Osteoblast (primary cell): ENCODE results near the gene FAM81A. TPM values are rescaled to one million over a fixed set of nuclear protein-coding genes. Genes with fewer than 3 reads are reported as not detected.
A peak's percentile ranks its signal among the peaks of the same experiment; 100 is the strongest.
"Not testable (repeated sequence)": the region's sequence is repeated elsewhere in the genome, so short reads cannot be mapped to it uniquely, and the experiment has no call there.

Source experiments
- DNase-seq: peaks from one replicate; pipeline ENCODE4 v3.0.0; 2011; ENCODE audit warnings: low spot score, mixed read lengths; ENCODE audit not compliant: insufficient read length; ENCODE audit errors: missing footprints
- H2AFZ ChIP-seq: 2 replicates; pipeline ENCODE4 v1.6.0; 2011; ENCODE audit warnings: mild to moderate bottlenecking, low read length
- H3K27ac ChIP-seq: 2 replicates; pipeline ENCODE4 v1.5.1; 2011; ENCODE audit warnings: mild to moderate bottlenecking, low read depth, low read length, moderate library complexity
- H3K27me3 ChIP-seq: 2 replicates; pipeline ENCODE4 v1.6.0; 2012; ENCODE audit warnings: mild to moderate bottlenecking, control low read depth, inconsistent platforms, low read length, moderate library complexity; ENCODE audit not compliant: insufficient read depth
- H3K36me3 ChIP-seq: 2 replicates; pipeline ENCODE4 v1.5.1; 2011; ENCODE audit warnings: mild to moderate bottlenecking, low read length, control low read depth, moderate library complexity; ENCODE audit not compliant: insufficient read depth
- H3K4me1 ChIP-seq: 2 replicates; pipeline ENCODE4 v1.5.1; 2011; ENCODE audit warnings: mild to moderate bottlenecking, low read length, control low read depth, moderate library complexity; ENCODE audit not compliant: insufficient read depth
- H3K4me2 ChIP-seq: 2 replicates; pipeline ENCODE4 v1.6.0; 2011; ENCODE audit warnings: mild to moderate bottlenecking, low read length; ENCODE audit not compliant: insufficient read depth
- H3K4me3 ChIP-seq: fragments of 200-600 bp; sonication (generic); 3 replicates; pipeline ENCODE4 v1.5.1; 2012; ENCODE audit warnings: mild to moderate bottlenecking, low read length, inconsistent platforms; ENCODE audit not compliant: insufficient read depth
- H3K79me2 ChIP-seq: 2 replicates; pipeline ENCODE4 v1.6.0; 2012; ENCODE audit warnings: mild to moderate bottlenecking, low read length, control low read depth, inconsistent platforms; ENCODE audit not compliant: insufficient read depth
- H3K9me3 ChIP-seq: 2 replicates; pipeline ENCODE4 v1.5.1; 2011; ENCODE audit warnings: low read depth, low read length, control low read depth
- H4K20me1 ChIP-seq: 2 replicates; pipeline ENCODE4 v1.6.0; 2012; ENCODE audit warnings: mild to moderate bottlenecking, low read length, control low read depth; ENCODE audit not compliant: insufficient read depth
- CTCF ChIP-seq: IDR thresholded peaks from 2 replicates; pipeline ENCODE4 v1.5.1; 2011; ENCODE audit warnings: mild to moderate bottlenecking, low read depth, low read length, moderate library complexity; ENCODE audit errors: extremely low read depth
- total RNA-seq: library from RNA; depleted of rRNA; stranded (reverse); fragments of >200 nt; gene quantifications from 2 replicates; pipeline ENCODE4 v1.2.3, GENCODE V29; 2012

The FAM81A gene
- total RNA-seq, 1 donor = 0.72 TPM

- no peak overlapping the region for H3K4me2 ChIP-seq
- H3K4me3 ChIP-seq = no peak overlapping the region
- no peak for DNase-seq
- no peaks in the 10 kb centered on the region for H3K79me2 ChIP-seq
- no peaks in the 10 kb centered on the region for H3K4me1 ChIP-seq
- TF ChIP-seq CTCF = no peak
- no peak overlapping the region for H2AFZ ChIP-seq
- no peaks in the 10 kb centered on the region for H4K20me1 ChIP-seq
- H3K27me3 ChIP-seq = no peaks in the 10 kb centered on the region
- H3K27ac ChIP-seq = no peak overlapping the region
- no peaks in the 10 kb centered on the region for H3K36me3 ChIP-seq
- no peaks in the 10 kb centered on the region for H3K9me3 ChIP-seq
Measured at GRCh38 chr15:59400103-59400813, 37.7 kb upstream of the FAM81A start.

- H3K79me2 ChIP-seq, H3K4me3 ChIP-seq, H4K20me1 ChIP-seq, H3K27me3 ChIP-seq, H3K4me1 ChIP-seq, DNase-seq, H3K9me3 ChIP-seq, H2AFZ ChIP-seq, H3K36me3 ChIP-seq, H3K27ac ChIP-seq: not testable (repeated sequence)
- H3K4me2 ChIP-seq = peak overlapping the region; percentile 47
Measured at GRCh38 chr15:59401051-59401823, 36.7 kb upstream of the FAM81A start.

- Histone ChIP-seq H3K79me2 (no peaks in the 10 kb centered on the region), H3K36me3 (no peaks in the 10 kb centered on the region), H3K27me3 (no peaks in the 10 kb centered on the region), H3K9me3 (no peaks in the 10 kb centered on the region), H4K20me1 (no peaks in the 10 kb centered on the region), H2AFZ (no peak overlapping the region), H3K4me3 (no peak overlapping the region), H3K27ac (no peak overlapping the region), H3K4me1 (no peaks in the 10 kb centered on the region), H3K4me2 (peak overlapping the region; percentile 47)
- TF ChIP-seq CTCF = no peak
- no peak for DNase-seq
Measured at GRCh38 chr15:59401824-59402569, 36.0 kb upstream of the FAM81A start.

GRCh38 chr15:59405079-59405478 lies 32.9 kb upstream of the FAM81A start:
- Histone ChIP-seq H3K4me1 (no peaks in the 10 kb centered on the region), H3K79me2 (no peaks in the 10 kb centered on the region), H3K27me3 (no peaks in the 10 kb centered on the region), H3K9me3 (no peaks in the 10 kb centered on the region), H3K4me2 (no peak overlapping the region), H2AFZ (no peak overlapping the region), H3K27ac (no peak overlapping the region), H3K36me3 (no peaks in the 10 kb centered on the region), H4K20me1 (no peaks in the 10 kb centered on the region), H3K4me3 (no peak overlapping the region)
- no peak for TF ChIP-seq CTCF
- DNase-seq = no peak
